Diencephalon (tissue), 1 donor: ENCODE results near the gene C1orf226. TPM values are rescaled to one million over a fixed set of nuclear protein-coding genes. Genes with fewer than 3 reads are reported as not detected.

Source experiments
- small RNA-seq: library from RNA; depleted of rRNA; stranded (forward); fragments of <200 nt; gene quantifications from one replicate; pipeline ENCODE3, GENCODE V24; 2014
- total RNA-seq: library from RNA; depleted of rRNA; stranded (reverse); fragments of >200 nt; gene quantifications from one replicate; pipeline ENCODE4 v1.2.3, GENCODE V29; 2014

Gene C1orf226
- 1.8 TPM for total RNA-seq

GRCh38 chr1:162381383-162381782 is at the start of gene C1orf226:
TSS of gene C1orf226 (plus strand) at chr1:162381728. CDS start at chr1:162381902, 174 bp downstream.

GRCh38 chr1:162376691-162377090 is 4.8 kb upstream of the C1orf226 start, which contains the start of gene SPATA46:
TSS of gene SPATA46 (minus strand) at chr1:162376854. CDS start at chr1:162376790, 64 bp downstream.

GRCh38 chr1:162412002-162412401 is 30.5 kb downstream of the C1orf226 start, which contains the start of gene SH2D1B:
TSS of gene SH2D1B (minus strand) at chr1:162412136. CDS start at chr1:162412016, 120 bp downstream.

Small RNA genes within 50 kb of the gene (small RNA-seq; reads per million reads assigned to genes)
- gene MIR556 (0.23 reads per million), gene RNA5SP61 (not detected)

Other genes with a start within 250 kb of the C1orf226 start
- gene SPATA46, start 4.9 kb upstream of the C1orf226 start, total RNA-seq = not detected
- gene SH2D1B, start 30.4 kb downstream of the C1orf226 start, total RNA-seq = not detected
- 79.1 TPM for gene UHMK1, start 116.1 kb downstream of the C1orf226 start, total RNA-seq
- gene UAP1, start 180.0 kb downstream of the C1orf226 start, total RNA-seq = 39.0 TPM